GM23248 (cell line): ENCODE results near the gene GGPS1. TPM values are rescaled to one million over a fixed set of nuclear protein-coding genes. Genes with fewer than 3 reads are reported as not detected.

ENCODE experiments used
- DNase-seq: peaks from one replicate; pipeline ENCODE4 v3.0.0-alpha.2; 2015
- H2AFZ ChIP-seq: fragments of 200-600 bp; sonication (generic); 2 replicates; pipeline ENCODE4 v1.6.1; 2016; ENCODE audit warnings: antibody characterized with exemption
- H3F3A ChIP-seq: fragments of 200-600 bp; sonication (generic); 2 replicates; pipeline ENCODE4 v1.6.1; 2016; ENCODE audit warnings: mild to moderate bottlenecking, antibody characterized with exemption, mixed run types; ENCODE audit not compliant: insufficient read depth
- H3K27ac ChIP-seq: fragments of 200-600 bp; sonication (generic); 2 replicates; pipeline ENCODE4 v1.5.1; 2016; ENCODE audit warnings: mild to moderate bottlenecking
- H3K27me3 ChIP-seq: fragments of 200-600 bp; sonication (generic); replicated peaks from 2 replicates; pipeline ENCODE4 v1.6.1; 2016; ENCODE audit warnings: mild to moderate bottlenecking; ENCODE audit not compliant: insufficient read depth
- H3K36me3 ChIP-seq: fragments of 200-600 bp; sonication (generic); 2 replicates; pipeline ENCODE4 v1.6.1; 2016; ENCODE audit warnings: low read depth, mild to moderate bottlenecking
- H3K4me1 ChIP-seq: fragments of 200-600 bp; sonication (generic); 2 replicates; pipeline ENCODE4 v1.6.1; 2016; ENCODE audit warnings: mild to moderate bottlenecking; ENCODE audit not compliant: insufficient read depth
- H3K4me2 ChIP-seq: fragments of 200-600 bp; sonication (generic); one replicate; pipeline ENCODE4 v1.6.1; 2016; ENCODE audit warnings: mild to moderate bottlenecking; ENCODE audit not compliant: unreplicated experiment
- H3K4me3 ChIP-seq: fragments of 200-600 bp; sonication (generic); 2 replicates; pipeline ENCODE4 v1.5.1; 2016; ENCODE audit warnings: mild to moderate bottlenecking
- H3K79me2 ChIP-seq: fragments of 200-600 bp; sonication (generic); 2 replicates; pipeline ENCODE4 v1.6.1; 2016; ENCODE audit warnings: mild to moderate bottlenecking; ENCODE audit not compliant: insufficient read depth
- H3K9ac ChIP-seq: fragments of 200-600 bp; sonication (generic); 2 replicates; pipeline ENCODE4 v1.6.1; 2016; ENCODE audit warnings: mild to moderate bottlenecking
- H3K9me2 ChIP-seq: fragments of 200-600 bp; sonication (generic); 2 replicates; pipeline ENCODE4 v1.6.1; 2016; ENCODE audit warnings: mixed run types, mild to moderate bottlenecking, moderate library complexity; ENCODE audit not compliant: insufficient read depth
- H3K9me3 ChIP-seq: fragments of 200-600 bp; sonication (generic); one replicate; pipeline ENCODE4 v1.6.1; 2017; ENCODE audit warnings: low read depth
- H4K20me1 ChIP-seq: fragments of 200-600 bp; sonication (generic); 2 replicates; pipeline ENCODE4 v1.6.0; 2016; ENCODE audit not compliant: insufficient read depth
- EZH2 ChIP-seq: fragments of 200-600 bp; sonication (generic); IDR thresholded peaks from 2 replicates; pipeline ENCODE4 v1.6.1; 2018; ENCODE audit warnings: antibody characterized with exemption, mild to moderate bottlenecking; ENCODE audit not compliant: insufficient read depth, poor library complexity, severe bottlenecking
- EZH2phosphoT487 ChIP-seq: fragments of 200-600 bp; sonication (generic); IDR thresholded peaks from 2 replicates; pipeline ENCODE4 v1.6.1; 2018; ENCODE audit warnings: antibody characterized with exemption, moderate library complexity, mild to moderate bottlenecking, low read depth; ENCODE audit not compliant: insufficient read depth
- WGBS, 2 experiments: methylation state at CpG; one replicate each; pipeline ENCODE4 v1.1.6; 2015 to 2017; ENCODE audit warnings: low lambda C conversion rate in 2 of 2, low coverage in 1 of 2; ENCODE audit errors: missing lambda C conversion rate in 2 of 2; 5-methylcytosine and 5-hydroxymethylcytosine counted together
- in situ Hi-C: fragments of 300-500 bp; cut with MboI; formaldehyde crosslinking; loops from 2 replicates; pipeline ENCODE4 v1.15.0; 2020
- polyA plus RNA-seq: library from polyadenylated mRNA; unstranded; fragments of >200 nt; fragmentation: Nextera tagmentation; extraction: Ambion mirVana; gene quantifications from 2 replicates; pipeline ENCODE4 v1.2.1, GENCODE V29; 2016
- total RNA-seq: library from RNA; depleted of rRNA; stranded (reverse); fragments of >200 nt; shearing (Covaris generic); gene quantifications from 2 replicates; pipeline ENCODE4 v1.2.3, GENCODE V29; 2014

Gene GGPS1
- total and polyA plus RNA-seq, 2 experiments from 2014 or later, result 33.6 to 59.9 TPM

- Histone ChIP-seq H3K79me2 (peaks cover 85% of the 10 kb centered on the region), H3K9ac (peak overlapping the region; percentile 93), H3K9me3 (no peaks in the 10 kb centered on the region), H4K20me1 (peaks cover 29% of the 10 kb centered on the region; the same call in 1 of the 2 replicates), H2AFZ (peak overlapping the region; percentile 74), H3K27ac (peak overlapping the region; percentile 81), H3K4me1 (peaks cover 43% of the 10 kb centered on the region), H3F3A (peaks cover 25% of the 10 kb centered on the region), H3K4me3 (peak overlapping the region; percentile 88), H3K4me2 (peak overlapping the region; percentile 88), H3K9me2 (no peaks in the 10 kb centered on the region), H3K36me3 (no peaks in the 10 kb centered on the region), H3K27me3 (no peaks in the 10 kb centered on the region)
- in situ Hi-C loops, result no loop called here
- TF ChIP-seq EZH2, result no peak
- DNase-seq, result peak; percentile 75
- WGBS, 2 experiments, result 1% methylated on average over 45 to 66 of the region's 78 CpGs
These were observed 1.4 kb upstream of the GGPS1 start for GRCh38 chr1:235326719-235327558.

GRCh38 chr1:235327559-235328270, 655 bp upstream of the GGPS1 start, which contains the start of gene ARID4B:
TSS of gene ARID4B (minus strand) at chr1:235328179. CDS start at chr1:235326919, 1,260 bp downstream.
- DNase-seq, result peak; percentile 76
- H3K36me3 ChIP-seq, result no peaks in the 10 kb centered on the region
- no peaks in the 10 kb centered on the region for H3K27me3 ChIP-seq
- peak within 1 kb of the TSS; percentile 95 for H3K4me2 ChIP-seq
- H3K4me3 ChIP-seq, result peak within 1 kb of the TSS; percentile 93
- H3K9me2 ChIP-seq, result no peaks in the 10 kb centered on the region
- H3F3A ChIP-seq, result peaks cover 25% of the 10 kb centered on the region
- peak within 1 kb of the TSS; percentile 92 for H2AFZ ChIP-seq
- H4K20me1 ChIP-seq, result peaks cover 21% of the 10 kb centered on the region; the same call in 1 of the 2 replicates
- peak within 1 kb of the TSS; percentile 91 for H3K27ac ChIP-seq
- peaks cover 45% of the 10 kb centered on the region for H3K4me1 ChIP-seq
- in situ Hi-C loops, result no loop called here
- no peak for TF ChIP-seq EZH2phosphoT487
- TF ChIP-seq EZH2, result no peak
- peaks cover 85% of the 10 kb centered on the region for H3K79me2 ChIP-seq
- WGBS, 2 experiments, result 0 to 1% methylated on average over 16 to 50 of the region's 58 CpGs
- H3K9ac ChIP-seq, result peak within 1 kb of the TSS; percentile 93
- no peaks in the 10 kb centered on the region for H3K9me3 ChIP-seq

GRCh38 chr1:235329139-235329902, 951 bp downstream of the GGPS1 start:
- TF ChIP-seq EZH2phosphoT487, result no peak
- no peak for TF ChIP-seq EZH2
- DNase-seq, result peak; percentile 77

GRCh38 chr1:235330918-235331285, 2.5 kb downstream of the GGPS1 start:
- H3K4me3 ChIP-seq, result peak overlapping the region; percentile 93
- no peak overlapping the region for H2AFZ ChIP-seq
- 0 out of 2 replicates have a peak, but pooled peaks cover 3% of the 10 kb centered on the region for H4K20me1 ChIP-seq
- H3K9me3 ChIP-seq, result no peaks in the 10 kb centered on the region
- H3K4me2 ChIP-seq, result peak overlapping the region; percentile 95
- TF ChIP-seq EZH2phosphoT487 (no peak), EZH2 (no peak)
- no peaks in the 10 kb centered on the region for H3K9me2 ChIP-seq
- H3K79me2 ChIP-seq, result peaks cover 85% of the 10 kb centered on the region
- WGBS, 2 experiments, result 90% methylated on average over 5 of the region's 5 CpGs
- H3K27me3 ChIP-seq, result no peaks in the 10 kb centered on the region
- peaks cover 25% of the 10 kb centered on the region for H3K4me1 ChIP-seq
- in situ Hi-C loops, result no loop called here
- DNase-seq, result no peak
- H3F3A ChIP-seq, result peaks cover 25% of the 10 kb centered on the region
- peaks cover 6% of the 10 kb centered on the region; the same call in 1 of the 2 replicates for H3K36me3 ChIP-seq
- peak overlapping the region; percentile 91 for H3K27ac ChIP-seq
- H3K9ac ChIP-seq, result peak overlapping the region; percentile 92

More at GRCh38 chr1:235329139-235329902, 951 bp downstream of the GGPS1 start:
- peak overlapping the region; percentile 92 for H2AFZ ChIP-seq
- H3K9me3 ChIP-seq, result no peaks in the 10 kb centered on the region
- peaks cover 17% of the 10 kb centered on the region; the same call in 1 of the 2 replicates for H4K20me1 ChIP-seq
- peak overlapping the region; percentile 93 for H3K4me3 ChIP-seq
- peak overlapping the region; percentile 92 for H3K9ac ChIP-seq
- H3K4me1 ChIP-seq, result peaks cover 40% of the 10 kb centered on the region
- peak overlapping the region; percentile 91 for H3K27ac ChIP-seq
- H3K27me3 ChIP-seq, result no peaks in the 10 kb centered on the region
- in situ Hi-C loops, result no loop called here
- peaks cover 85% of the 10 kb centered on the region for H3K79me2 ChIP-seq
- H3K4me2 ChIP-seq, result peak overlapping the region; percentile 95
- 1 to 2% methylated on average over 24 of the region's 24 CpGs for WGBS, 2 experiments
- no peaks in the 10 kb centered on the region for H3K36me3 ChIP-seq
- H3K9me2 ChIP-seq, result no peaks in the 10 kb centered on the region
- H3F3A ChIP-seq, result peaks cover 25% of the 10 kb centered on the region
